GM12864 (cell line): ENCODE results near the gene SLC35E3.

Experiments
- DNase-seq: peaks from one replicate; pipeline ENCODE4 v3.0.0-alpha.2; 2011; ENCODE audit warnings: low read depth
- H3K4me3 ChIP-seq: 2 replicates; pipeline ENCODE4 v1.5.1; 2011; ENCODE audit warnings: mild to moderate bottlenecking, low read depth, low read length, control low read depth
- TF ChIP-seq, protein P1 (sequence below): IDR thresholded peaks from 2 replicates; pipeline ENCODE4 v1.5.1; 2011; ENCODE audit warnings: low read depth, mild to moderate bottlenecking, moderate library complexity, low read length, control low read depth, inconsistent platforms; ENCODE audit errors: missing control alignments

The SLC35E3 gene

GRCh38 chr12:68767191-68767590, 21.2 kb downstream of the SLC35E3 start:
- no peak overlapping the region for H3K4me3 ChIP-seq
- no peak for DNase-seq
- TF ChIP-seq, protein P1, sequence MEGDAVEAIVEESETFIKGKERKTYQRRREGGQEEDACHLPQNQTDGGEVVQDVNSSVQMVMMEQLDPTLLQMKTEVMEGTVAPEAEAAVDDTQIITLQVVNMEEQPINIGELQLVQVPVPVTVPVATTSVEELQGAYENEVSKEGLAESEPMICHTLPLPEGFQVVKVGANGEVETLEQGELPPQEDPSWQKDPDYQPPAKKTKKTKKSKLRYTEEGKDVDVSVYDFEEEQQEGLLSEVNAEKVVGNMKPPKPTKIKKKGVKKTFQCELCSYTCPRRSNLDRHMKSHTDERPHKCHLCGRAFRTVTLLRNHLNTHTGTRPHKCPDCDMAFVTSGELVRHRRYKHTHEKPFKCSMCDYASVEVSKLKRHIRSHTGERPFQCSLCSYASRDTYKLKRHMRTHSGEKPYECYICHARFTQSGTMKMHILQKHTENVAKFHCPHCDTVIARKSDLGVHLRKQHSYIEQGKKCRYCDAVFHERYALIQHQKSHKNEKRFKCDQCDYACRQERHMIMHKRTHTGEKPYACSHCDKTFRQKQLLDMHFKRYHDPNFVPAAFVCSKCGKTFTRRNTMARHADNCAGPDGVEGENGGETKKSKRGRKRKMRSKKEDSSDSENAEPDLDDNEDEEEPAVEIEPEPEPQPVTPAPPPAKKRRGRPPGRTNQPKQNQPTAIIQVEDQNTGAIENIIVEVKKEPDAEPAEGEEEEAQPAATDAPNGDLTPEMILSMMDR = no peak

DNA sequence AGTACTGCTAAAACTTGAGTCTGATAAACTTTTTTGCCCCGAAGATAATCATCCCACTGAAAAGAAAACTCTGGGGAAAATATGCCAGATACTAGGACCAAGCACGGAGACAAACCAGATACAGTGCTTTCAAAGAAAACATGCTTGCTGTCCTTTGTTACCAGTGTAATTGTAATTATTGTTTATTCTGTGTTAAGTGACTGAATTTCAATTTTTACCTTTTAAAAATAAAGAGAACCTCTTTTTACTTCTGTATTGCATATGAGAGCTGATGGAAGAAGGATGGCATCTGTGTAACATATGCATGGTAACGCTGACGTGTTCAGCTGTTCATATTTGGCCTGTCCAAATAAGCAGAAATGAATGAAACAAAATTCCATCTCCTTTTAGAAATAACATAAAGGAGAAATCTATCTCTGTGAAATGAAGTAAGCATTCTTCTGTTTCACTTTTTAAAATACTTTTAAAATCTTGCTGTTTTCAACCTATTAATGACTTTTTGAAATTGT, 22.5 kb downstream of the SLC35E3 start:
- H3K4me3 ChIP-seq = no peak overlapping the region
- TF ChIP-seq, protein P1 = no peak
- no peak for DNase-seq

DNA sequence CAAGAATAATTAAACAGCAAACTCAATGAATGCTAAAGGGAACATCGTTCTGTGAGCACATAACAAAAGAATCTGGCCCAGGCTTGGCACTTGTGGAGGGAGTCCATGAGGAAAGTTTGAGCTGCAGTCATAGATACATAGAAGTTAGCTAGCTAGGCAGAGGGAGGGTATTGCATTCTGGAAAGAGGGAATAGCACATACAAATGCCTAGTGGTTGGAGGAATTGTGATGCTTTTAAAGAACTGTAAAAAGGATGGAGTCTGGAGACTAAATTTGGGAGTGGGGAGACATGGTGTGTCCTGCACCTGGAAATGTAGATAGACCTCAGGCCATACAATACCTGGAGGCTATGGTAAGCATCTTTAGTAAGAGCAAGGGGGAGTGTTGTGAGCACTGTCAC, 24.0 kb downstream of the SLC35E3 start:
- DNase-seq = no peak
- TF ChIP-seq, protein P1 = no peak
- no peak overlapping the region for H3K4me3 ChIP-seq

DNA sequence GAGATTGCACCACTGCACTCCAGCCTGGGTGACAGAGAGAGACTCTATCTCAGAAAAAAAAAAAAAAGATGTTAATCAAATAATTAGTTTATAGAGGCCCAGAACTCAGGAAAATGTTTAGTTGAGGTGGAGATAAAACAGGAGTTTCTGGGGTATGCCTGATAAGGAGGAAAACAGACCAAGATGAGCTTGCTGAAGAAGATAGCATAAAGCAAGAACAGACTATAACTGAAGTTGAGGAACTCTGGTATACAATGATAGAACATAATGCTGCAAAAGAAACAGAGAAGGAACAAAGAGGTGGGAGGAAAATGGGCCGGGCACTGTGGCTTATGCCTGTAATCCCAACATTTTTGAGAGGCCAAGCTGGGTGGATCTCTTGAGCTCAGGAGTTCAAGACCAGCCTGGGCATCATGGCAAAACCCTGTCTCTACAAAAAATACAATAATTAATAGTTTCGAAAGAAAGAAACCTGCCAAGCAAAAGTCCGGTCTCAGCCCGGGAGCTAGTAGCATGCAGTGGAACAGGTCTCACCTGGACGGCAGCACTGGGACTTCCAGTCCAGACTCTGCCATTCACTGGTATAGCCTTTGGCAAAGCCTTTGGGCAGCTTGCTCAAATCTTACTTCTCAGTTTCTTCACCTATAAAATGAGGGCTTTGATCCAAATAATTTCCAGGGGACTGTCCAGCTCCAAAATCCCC, 25.4 kb downstream of the SLC35E3 start:
- no peak overlapping the region for H3K4me3 ChIP-seq
- TF ChIP-seq, protein P1 = no peak
- DNase-seq = no peak

DNA sequence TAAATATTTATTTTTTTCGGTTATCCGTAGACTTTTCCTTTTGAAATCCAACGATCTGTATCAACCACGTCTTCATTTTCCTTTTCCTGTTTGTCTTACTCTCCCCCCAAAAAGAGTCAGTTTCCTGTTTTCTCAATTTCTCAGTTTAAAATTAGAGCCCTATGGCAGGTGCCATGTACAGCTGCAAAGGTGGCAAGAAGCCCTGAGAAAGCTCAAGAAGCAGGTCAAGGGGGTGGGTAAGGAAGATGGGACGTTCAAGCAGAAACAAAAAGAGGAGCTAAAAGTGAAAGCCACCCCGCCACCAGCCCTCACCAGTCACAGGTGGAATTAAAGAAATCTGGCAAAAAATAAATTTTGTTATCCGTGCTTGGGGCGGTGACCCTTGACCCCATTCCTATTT, 26.7 kb downstream of the SLC35E3 start:
- DNase-seq = no peak
- H3K4me3 ChIP-seq = no peak overlapping the region; the same call in 1 of the 2 replicates
- TF ChIP-seq, protein P1 = no peak

DNA sequence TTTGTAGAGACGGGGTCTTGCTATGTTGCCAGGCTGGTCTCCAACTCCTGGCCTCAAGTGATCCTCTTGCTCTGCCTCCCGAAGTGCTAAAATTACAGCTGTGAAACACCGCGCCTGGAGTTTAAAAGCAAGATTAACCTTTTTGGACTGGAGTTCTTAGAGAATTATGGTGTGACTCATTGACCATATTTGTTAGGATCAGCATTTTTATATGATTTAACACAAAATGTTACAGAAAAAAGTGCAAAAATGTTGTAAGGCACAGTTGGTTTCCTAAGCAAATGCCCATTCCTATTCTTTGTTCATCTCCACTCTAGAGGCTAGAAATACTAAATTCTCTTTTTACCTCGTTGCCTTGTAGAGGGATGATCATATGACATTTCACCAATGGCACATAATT, 27.6 kb downstream of the SLC35E3 start:
- DNase-seq = no peak
- TF ChIP-seq, protein P1 = no peak
- H3K4me3 ChIP-seq = no peak overlapping the region

- no peak for DNase-seq
- TF ChIP-seq, protein P1 = no peak
- H3K4me3 ChIP-seq = no peak overlapping the region
These were observed 29.2 kb downstream of the SLC35E3 start for GRCh38 chr12:68775121-68775630.
